Right lung (tissue), 10 donors: Measurements from ENCODE around the gene OR2W1. TPM values are rescaled to one million over a fixed set of nuclear protein-coding genes. Genes with fewer than 3 reads are reported as not detected.

Experiments
- DNase-seq, 2 donors: peaks; one replicate each; pipeline ENCODE4 v3.0.0-alpha.2; 2013
- long read RNA-seq, 8 donors: transcript quantifications; one replicate each; lab custom pipeline, GENCODE V29; 2026
- polyA plus RNA-seq, 5 donors: library from polyadenylated mRNA; unstranded; fragments of 120-200 nt; gene quantifications; one replicate each; pipeline versions ENCODE4 v1.2.1 to v1.2.3, GENCODE V29; 2013; ENCODE audit warnings: inconsistent platforms in 1 of 5, low replicate concordance in 1 of 5; ENCODE audit not compliant: insufficient read length in 5 of 5, insufficient read depth in 1 of 5

Gene OR2W1
- not detected for polyA plus RNA-seq
- long read RNA-seq, donor 1, result 0 reads
- long read RNA-seq, donor 2, result 0 reads
- long read RNA-seq, donor 3, result 0 reads
- long read RNA-seq, donor 4, result 0 reads
- long read RNA-seq, donor 5, result 0 reads
- long read RNA-seq, donor 6, result 0 reads
- long read RNA-seq, donor 7, result 0 reads
- long read RNA-seq, donor 8, result 0 reads

- no peak for DNase-seq
These were observed at the start of gene OR2W1 for GRCh38 chr6:29045075-29045474. TSS of gene OR2W1 (minus strand) at chr6:29045175. CDS start at chr6:29045175, 0 bp downstream.

GRCh38 chr6:29092957-29093356 is 48.0 kb upstream of the OR2W1 start:
- DNase-seq, result no peak

GRCh38 chr6:29087213-29087612 is 42.2 kb upstream of the OR2W1 start, which contains the start of gene OR2B3:
TSS of gene OR2B3 (minus strand) at chr6:29087313. CDS start at chr6:29087248, 65 bp downstream.
- no peak for DNase-seq

- no peak for DNase-seq
These were observed 37.5 kb upstream of the OR2W1 start for GRCh38 chr6:29082457-29082856.

GRCh38 chr6:29081312-29081711 is 36.3 kb upstream of the OR2W1 start:
- DNase-seq, result no peak

GRCh38 chr6:29079203-29079602 is 34.2 kb upstream of the OR2W1 start:
- DNase-seq, result no peak

GRCh38 chr6:29071831-29072723 is 27.1 kb upstream of the OR2W1 start:
- DNase-seq, result no peak

- DNase-seq, result no peak
These were observed 6.7 kb upstream of the OR2W1 start for GRCh38 chr6:29051680-29052079.

- DNase-seq, result no peak
These were observed 9.0 kb downstream of the OR2W1 start for GRCh38 chr6:29035951-29036350.

- no peak for DNase-seq
These were observed 16.2 kb downstream of the OR2W1 start for GRCh38 chr6:29028821-29029220.

- DNase-seq, result no peak
These were observed 18.9 kb downstream of the OR2W1 start for GRCh38 chr6:29025927-29026585.

GRCh38 chr6:29021434-29021833 is 23.5 kb downstream of the OR2W1 start:
- no peak for DNase-seq

- DNase-seq, result no peak
These were observed 25.3 kb downstream of the OR2W1 start for GRCh38 chr6:29019629-29020028.

GRCh38 chr6:29017428-29017802 is 27.6 kb downstream of the OR2W1 start:
- no peak for DNase-seq

- DNase-seq, result peak; percentile 70 to 79
These were observed 28.2 kb downstream of the OR2W1 start for GRCh38 chr6:29016559-29017427.

GRCh38 chr6:29014729-29015608 is 30.0 kb downstream of the OR2W1 start:
- no peak for DNase-seq

GRCh38 chr6:29011276-29011734 is 33.7 kb downstream of the OR2W1 start:
- peak; percentile 61 to 71 for DNase-seq

- no peak for DNase-seq
These were observed 35.6 kb downstream of the OR2W1 start for GRCh38 chr6:29009358-29009757.

GRCh38 chr6:29008089-29008488 is 36.9 kb downstream of the OR2W1 start:
- no peak for DNase-seq

- DNase-seq, result peak; percentile 71 to 72
These were observed 39.6 kb downstream of the OR2W1 start, which contains the start of gene ZNF311 for GRCh38 chr6:29005183-29005885. TSS of gene ZNF311 (minus strand) at chr6:29005315. CDS start at chr6:29003954, 1,361 bp downstream.
